Heart right ventricle (tissue), 16 donors: ENCODE results near the gene SLX9. TPM values are rescaled to one million over a fixed set of nuclear protein-coding genes. Genes with fewer than 3 reads are reported as not detected.
A peak's percentile ranks its signal among the peaks of the same experiment; 100 is the strongest.

Source experiments
- ATAC-seq, 8 donors: fragments of 200-7000 bp; cut with Tn5 transposase; one replicate each; pipeline ENCODE4 v1.9.1; 2020; ENCODE audit warnings: mild to moderate bottlenecking in 8 of 8, moderate library complexity in 8 of 8, moderate number of reproducible peaks in 1 of 8
- DNase-seq, 2 donors: peaks; one replicate each; pipeline ENCODE4 v3.0.0-alpha.2; 2020
- H3K27ac ChIP-seq, 10 donors: fragments of 200-600 bp; sonication (generic) in 2 of 10; one replicate each; pipeline versions ENCODE4 v1.5.0 to v1.8.0; 2020 to 2022; ENCODE audit warnings: mild to moderate bottlenecking in 3 of 10
- H3K27me3 ChIP-seq, 7 donors: fragments of 200-600 bp; one replicate each; pipeline ENCODE4 v1.8.0; 2021 to 2022; ENCODE audit warnings: mild to moderate bottlenecking in 2 of 7
- H3K36me3 ChIP-seq, 9 donors: fragments of 200-600 bp; sonication (generic) in 1 of 9; one replicate each; pipeline versions ENCODE4 v1.5.0 to v1.8.0; 2020 to 2022; ENCODE audit warnings: mild to moderate bottlenecking in 2 of 9
- H3K4me1 ChIP-seq, 9 donors: fragments of 200-600 bp; sonication (generic) in 1 of 9; one replicate each; pipeline versions ENCODE4 v1.5.0 to v1.8.0; 2020 to 2022; ENCODE audit warnings: mild to moderate bottlenecking in 4 of 9
- H3K4me3 ChIP-seq, 10 donors: fragments of 200-600 bp; sonication (generic) in 2 of 10; one replicate each; pipeline versions ENCODE4 v1.5.0 to v1.8.0; 2020 to 2022; ENCODE audit warnings: mild to moderate bottlenecking in 7 of 10, moderate library complexity in 2 of 10
- H3K9me3 ChIP-seq, 11 donors: fragments of 200-600 bp in 10 of 11; sonication (generic) in 2 of 11; one replicate each; pipeline versions ENCODE4 v1.5.0 to v1.8.0; 2013 to 2022; ENCODE audit warnings: mild to moderate bottlenecking in 2 of 11, control low read depth in 1 of 11, moderate library complexity in 1 of 11
- CTCF ChIP-seq, 9 donors: fragments of 200-600 bp; sonication (generic) in 2 of 9; IDR thresholded peaks; one replicate each; pipeline versions ENCODE4 v1.5.0 to v1.8.0; 2021 to 2022; ENCODE audit warnings: antibody characterized with exemption in 9 of 9, mild to moderate bottlenecking in 5 of 9, moderate library complexity in 1 of 9
- WGBS, 2 donors: extraction: QIAGEN DNeasy Blood & Tissue Kit; methylation state at CpG; one replicate each; pipeline ENCODE4 v1.1.7; 2013; ENCODE audit warnings: inconsistent platforms in 1 of 2; 5-methylcytosine and 5-hydroxymethylcytosine counted together
- intact Hi-C, 10 donors: fragments of 100-400 bp; cut with DNase I; formaldehyde crosslinking; loops; one replicate each; pipeline versions ENCODE4 v1.11.1 to v1.14.2; 2022
- polyA plus RNA-seq, 2 donors: library from polyadenylated mRNA; stranded (reverse); fragments of 200-250 nt; gene quantifications; one replicate each; pipeline ENCODE4 v1.2.3, GENCODE V29; 2013
- total RNA-seq, 10 donors: library from RNA; stranded (reverse); fragmentation: NEBNext Ultra II Directional in 3 of 10; extraction: Animal tissue kit (Norgen Biotek cat#: 25700) in 3 of 10; gene quantifications; one replicate each; pipeline versions ENCODE4 v1.2.1 to v1.2.4, GENCODE V29; 2021 to 2023
- donor health status: Arrhythmogenic right ventricular cardiomyopathy.
- donor health status: ischemic (EF 13 %, LVEDD 7.1; RV severe dilation, severe dysfunction).
- donor health status: healthy with polysubstance abuse.
- donor health status: DM: no; HTN: yes; CAD: no.
- donor health status: DM: no; HTN: no; CAD: no.
- donor health status: ischemic (EF 25% LVEDD 6.9; RV normal size, moderate dysfunction).
- donor health status: ischemic (EF 25% LVEDD 5.7; RV mildly dilated, moderate dysfunction).
- donor health status: healthy.
- donor health status: DM: yes; HTN: yes; CAD: no.
- donor health status: Ischemic cardiomyopathy.
- donor health status: ischemic (EF 35%, LVEDD 5.7; RV mildly dilated, moderate dysfunction).
- donor health status: nonischemic (EF 11% LVEDD 7.7; RV severe dilation, severe dysfunction).
- donor health status: DM: yes; HTN: yes; CAD: no.
- donor health status: PGD.
- donor health status: ischemic (EF 29% LVEDD 5.4; RV normal size, mild dysfunction).
- donor health status: nonischemic (EF 23%, LVEDD 6.1; RV moderate dilation, normal function).

The SLX9 gene
- total and polyA plus RNA-seq, 12 donors: 42.4 to 83.6 (median 57.3) TPM

DNA sequence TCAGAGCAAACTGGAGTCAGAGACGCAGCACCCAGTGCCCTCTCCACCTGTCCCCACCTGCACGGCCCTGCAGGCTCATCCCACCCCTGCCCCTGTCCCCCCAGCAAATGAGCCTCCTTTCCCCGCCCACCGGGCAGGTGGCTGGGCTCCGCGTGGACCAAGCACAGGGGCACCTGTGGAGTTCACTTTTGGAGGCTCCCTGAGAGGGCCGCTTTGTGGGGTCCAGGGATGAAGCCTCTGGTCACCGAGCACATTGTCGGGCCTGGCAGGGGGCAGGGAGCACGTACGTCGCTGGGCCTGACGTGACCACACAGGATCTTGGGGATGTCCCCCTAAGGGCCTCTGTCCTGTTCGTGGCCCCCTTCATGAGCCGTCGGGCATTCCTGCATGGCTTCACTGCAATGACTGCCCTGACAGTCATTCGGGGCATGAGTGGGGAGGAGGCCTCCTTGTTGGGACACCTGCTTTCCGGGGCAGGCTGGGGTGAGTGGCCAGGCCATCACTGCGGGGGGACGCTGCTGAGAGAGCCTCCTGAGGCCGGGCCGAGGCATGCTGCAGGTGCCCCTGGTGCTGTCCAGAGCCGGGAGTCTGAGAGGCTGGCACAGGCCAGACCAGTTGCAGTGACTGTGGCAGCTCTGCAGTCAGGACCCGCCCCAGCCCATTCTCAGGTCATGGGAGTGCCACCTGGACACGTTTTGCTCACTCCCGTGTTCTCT lies 19.7 kb downstream of the SLX9 start:
- no peak for TF ChIP-seq CTCF (IDR thresholded peaks at IDR 0.05)
- peaks cover 0 to 36% (median 0%) of the 10 kb centered on the region in 9 donors for H3K36me3 ChIP-seq
- H3K9me3 ChIP-seq: no peaks in the 10 kb centered on the region
- H3K27ac ChIP-seq: peak overlapping the region; percentile 47 to 85 (median 77)
- ATAC-seq (peak in 1 of 8 donors; percentile 3), DNase-seq (no peak)
- peaks cover 30 to 90% (median 55%) of the 10 kb centered on the region in 9 donors for H3K4me1 ChIP-seq
- no peaks in the 10 kb centered on the region for H3K27me3 ChIP-seq
- WGBS, 2 donors: 71 to 75% methylated on average over 26 of the region's 26 CpGs
- peak overlapping the region in 5 of 10 donors; percentile 14 to 27 (median 19) for H3K4me3 ChIP-seq
- intact Hi-C loops: loop anchor here in 4 of 10 donors (5.0 to 10.0 kb wide), 5 partner anchors 75 to 325 kb away; partner anchors contain the start of genes ADARB1 (in 2 of the 4) and POFUT2 (in 2 of the 4)

DNA sequence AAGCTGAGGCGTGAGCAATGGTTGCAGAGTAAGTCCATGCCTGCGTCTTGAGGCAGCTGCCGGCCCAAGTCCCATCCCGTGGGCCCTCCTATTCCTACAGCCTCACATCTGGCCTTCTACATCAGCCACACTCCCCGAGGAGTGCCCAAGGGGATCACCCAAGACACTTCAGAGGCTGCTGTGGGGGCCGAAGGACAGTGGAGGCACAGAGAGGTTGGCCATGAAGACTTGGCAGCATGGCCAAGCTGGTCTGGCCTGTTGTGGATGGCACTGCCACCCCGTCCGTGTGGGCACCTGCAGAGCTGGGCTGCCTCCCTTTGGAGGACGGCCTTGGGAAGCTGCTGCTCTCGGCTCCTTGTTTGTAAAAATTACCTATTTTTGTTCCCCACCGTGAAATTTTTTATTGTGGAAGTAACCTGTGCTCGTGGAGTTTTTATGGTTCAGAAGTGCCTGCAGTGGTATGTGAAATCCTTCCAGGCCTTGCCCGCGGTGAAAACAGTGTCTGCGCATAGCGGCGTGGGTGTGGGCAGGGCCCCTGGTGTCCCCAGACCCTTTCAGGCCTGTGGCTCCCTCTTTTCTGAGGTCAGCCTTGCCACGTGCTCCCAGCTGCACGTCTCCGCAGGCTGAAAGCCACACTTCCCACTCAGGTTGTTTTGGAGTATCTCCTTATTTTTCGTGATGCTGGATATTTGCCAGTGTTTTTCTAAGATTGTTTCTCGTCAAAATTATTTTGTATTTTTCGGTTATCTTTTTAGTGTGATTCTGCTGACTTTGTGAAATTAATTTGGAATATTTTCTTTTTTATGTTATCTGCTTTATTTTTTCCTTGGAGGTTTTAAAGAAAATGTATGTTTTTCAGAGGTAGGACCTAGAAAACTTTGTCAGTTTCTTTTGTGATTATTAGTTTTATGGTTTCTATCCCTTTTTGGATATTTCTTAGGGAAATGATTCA lies 20.6 kb downstream of the SLX9 start:
- Histone ChIP-seq H3K4me3 (no peak overlapping the region), H3K27ac (peak overlapping the region in 7 of 10 donors; percentile 74 to 85 (median 81)), H3K36me3 (peaks cover 0 to 36% (median 0%) of the 10 kb centered on the region in 9 donors), H3K9me3 (no peaks in the 10 kb centered on the region), H3K27me3 (no peaks in the 10 kb centered on the region), H3K4me1 (peaks cover 26 to 88% (median 55%) of the 10 kb centered on the region in 9 donors)
- no peak for ATAC-seq
- WGBS, 2 donors: 90 to 91% methylated on average over 23 of the region's 23 CpGs
- no peak for DNase-seq
- TF ChIP-seq CTCF (IDR thresholded peaks at IDR 0.05): no peak
- intact Hi-C loops: no loop called here

GRCh38 chr21:44962403-44962966 lies 22.7 kb downstream of the SLX9 start:
- TF ChIP-seq CTCF (IDR thresholded peaks at IDR 0.05): no peak
- Histone ChIP-seq H3K4me3 (no peak overlapping the region), H3K4me1 (peaks cover 30 to 89% (median 70%) of the 10 kb centered on the region in 9 donors), H3K27ac (peak overlapping the region in 8 of 10 donors; percentile 24 to 79 (median 66)), H3K36me3 (peaks cover 0 to 28% (median 0%) of the 10 kb centered on the region in 9 donors), H3K9me3 (no peaks in the 10 kb centered on the region), H3K27me3 (no peaks in the 10 kb centered on the region)
- ATAC-seq (peak in 5 of 8 donors; percentile 19 to 43 (median 38)), DNase-seq (peak in 1 of 2 donors; percentile 18)
- 46 to 58% methylated on average over 9 of the region's 9 CpGs for WGBS, 2 donors
- intact Hi-C loops: no loop called here

- H3K27ac ChIP-seq: peak overlapping the region in 2 of 10 donors; percentile 21 to 74
These were observed 24.6 kb downstream of the SLX9 start for GRCh38 chr21:44964381-44964780.

More at GRCh38 chr21:44964381-44964780, 24.6 kb downstream of the SLX9 start:
- WGBS, 2 donors: 97 to 98% methylated on average over 12 of the region's 12 CpGs
- Histone ChIP-seq H3K9me3 (no peaks in the 10 kb centered on the region), H3K27me3 (no peaks in the 10 kb centered on the region), H3K4me3 (no peak overlapping the region), H3K4me1 (peaks cover 13 to 84% (median 62%) of the 10 kb centered on the region in 9 donors), H3K36me3 (peaks cover 0 to 34% (median 0%) of the 10 kb centered on the region in 9 donors)
- peak in 1 of 2 donors; percentile 14 for DNase-seq
- no peak for TF ChIP-seq CTCF (IDR thresholded peaks at IDR 0.05)
- no peak for ATAC-seq
- intact Hi-C loops: no loop called here
